Measurements from ENCODE around the gene PDPK1. TPM values are rescaled to one million over a fixed set of nuclear protein-coding genes. Genes with fewer than 3 reads are reported as not detected.
"Not testable (repeated sequence)": the region's sequence is repeated elsewhere in the genome, so short reads cannot be mapped to it uniquely, and the experiment has no call there.

PDPK1 gene
- total RNA-seq, 4 donors from 2014 or later: 24.5 to 42.4 (median 34.7) TPM

- H3K9me3 ChIP-seq; H3K27ac ChIP-seq; H3K27me3 ChIP-seq; H3K36me3 ChIP-seq; H3K4me3 ChIP-seq; H3K4me1 ChIP-seq; ATAC-seq; DNase-seq; intact Hi-C loops (cut with DNase I; ENCODE audit: low total_unique reads); in situ Hi-C loops (cut with MboI; ENCODE audit: low sequenced_read_pairs in 4 of 4): not testable (repeated sequence)
Observed at GRCh38 chr16:2578905-2579304, 41.1 kb downstream of the PDPK1 start.

- H3K4me3 ChIP-seq; H3K9me3 ChIP-seq; DNase-seq; H3K27ac ChIP-seq; ATAC-seq; H3K4me1 ChIP-seq; H3K27me3 ChIP-seq; in situ Hi-C loops (cut with MboI; ENCODE audit: low sequenced_read_pairs in 4 of 4); intact Hi-C loops (cut with DNase I; ENCODE audit: low total_unique reads); H3K36me3 ChIP-seq: not testable (repeated sequence)
Observed at GRCh38 chr16:2580143-2580542, 42.3 kb downstream of the PDPK1 start.

- intact Hi-C loops (cut with DNase I; ENCODE audit: low total_unique reads); H3K36me3 ChIP-seq; H3K4me3 ChIP-seq; H3K27me3 ChIP-seq; DNase-seq; ATAC-seq; H3K9me3 ChIP-seq; H3K27ac ChIP-seq; in situ Hi-C loops (cut with MboI; ENCODE audit: low sequenced_read_pairs in 4 of 4): not testable (repeated sequence)
- H3K4me1 ChIP-seq: peaks cover 12 to 13% of the 10 kb centered on the region in 2 donors
Observed at GRCh38 chr16:2580818-2581217, 43.0 kb downstream of the PDPK1 start.

- H3K4me1 ChIP-seq: peaks cover 14 to 15% of the 10 kb centered on the region in 2 donors
- intact Hi-C loops (cut with DNase I; ENCODE audit: low total_unique reads): no loop called here
- peaks cover 0 to 29% of the 10 kb centered on the region in 2 donors for H3K36me3 ChIP-seq
- no peaks in the 10 kb centered on the region for H3K9me3 ChIP-seq
- peak; percentile 72 to 91 for DNase-seq
- ATAC-seq: peak; percentile 90 to 96
- TF ChIP-seq POLR2A (IDR thresholded peaks at IDR 0.05): no peak
- TF ChIP-seq CTCF (IDR thresholded peaks at IDR 0.05 in 4 of 5, conservative IDR thresholded peaks at IDR 0.05 in 1 of 5): no peak
- H3K27ac ChIP-seq: peak overlapping the region; percentile 21 to 73 (median 43)
- H3K4me3 ChIP-seq: no peak overlapping the region
- no peaks in the 10 kb centered on the region for H3K27me3 ChIP-seq
- in situ Hi-C loops (cut with MboI; ENCODE audit: low sequenced_read_pairs in 4 of 4): no loop called here
Observed at GRCh38 chr16:2584729-2585650, 47.2 kb downstream of the PDPK1 start.

GRCh38 chr16:2585651-2586081, 47.8 kb downstream of the PDPK1 start:
- TF ChIP-seq POLR2A (IDR thresholded peaks at IDR 0.05): no peak
- no peak for TF ChIP-seq CTCF (IDR thresholded peaks at IDR 0.05 in 4 of 5, conservative IDR thresholded peaks at IDR 0.05 in 1 of 5)
- intact Hi-C loops (cut with DNase I; ENCODE audit: low total_unique reads): no loop called here
- H3K9me3 ChIP-seq: no peaks in the 10 kb centered on the region
- no peaks in the 10 kb centered on the region for H3K27me3 ChIP-seq
- no peak for DNase-seq
- H3K36me3 ChIP-seq: peaks cover 0 to 29% of the 10 kb centered on the region in 2 donors
- peaks cover 14 to 15% of the 10 kb centered on the region in 2 donors for H3K4me1 ChIP-seq
- no peak for ATAC-seq
- peak overlapping the region; percentile 21 to 73 (median 43) for H3K27ac ChIP-seq
- in situ Hi-C loops (cut with MboI; ENCODE audit: low sequenced_read_pairs in 4 of 4): no loop called here
- no peak overlapping the region for H3K4me3 ChIP-seq

- peak overlapping the region in 1 of 4 donors; percentile 73 for H3K27ac ChIP-seq
- ATAC-seq: no peak
- intact Hi-C loops (cut with DNase I; ENCODE audit: low total_unique reads) (no loop called here), in situ Hi-C loops (cut with MboI; ENCODE audit: low sequenced_read_pairs in 4 of 4) (no loop called here)
- H3K4me3 ChIP-seq: no peak overlapping the region
- H3K9me3 ChIP-seq: no peaks in the 10 kb centered on the region
- TF ChIP-seq CTCF (IDR thresholded peaks at IDR 0.05 in 4 of 5, conservative IDR thresholded peaks at IDR 0.05 in 1 of 5) (peak in 1 of 5 experiments; percentile 11), POLR2A (IDR thresholded peaks at IDR 0.05) (no peak)
- H3K36me3 ChIP-seq: peaks cover 0 to 29% of the 10 kb centered on the region in 2 donors
- peaks cover 14 to 15% of the 10 kb centered on the region in 2 donors for H3K4me1 ChIP-seq
- DNase-seq: no peak
- no peaks in the 10 kb centered on the region for H3K27me3 ChIP-seq
Observed at GRCh38 chr16:2586241-2586640, 48.4 kb downstream of the PDPK1 start.

Measured in gastrocnemius medialis (tissue), 4 donors.